SK-N-SH treated with all-trans-retinoic acid at 6 μM for 48 hours (cell line): ENCODE measurements around the gene VRK3.

Experiments
- ATAC-seq: fragments of 200-7000 bp; cut with Tn5 transposase; 3 replicates; pipeline ENCODE4 v1.9.1; 2020; ENCODE audit warnings: mild to moderate bottlenecking, moderate library complexity
- ARNTL ChIP-seq: fragments of 450-650 bp; formaldehyde crosslinking; IDR thresholded peaks from 2 replicates; pipeline ENCODE4 v1.5.0; 2020; ENCODE audit warnings: low read depth, mild to moderate bottlenecking, moderate library complexity, borderline replicate concordance
- BACH2 ChIP-seq: fragments of 250-450 bp; sonication (Bioruptor Pico); IDR thresholded peaks from 2 replicates; pipeline ENCODE4 v1.9.0; 2021; ENCODE audit warnings: mild to moderate bottlenecking, borderline replicate concordance
- CSDC2 ChIP-seq: fragments of 250-450 bp; sonication (Bioruptor Pico); IDR thresholded peaks from 2 replicates; pipeline ENCODE4 v1.5.0; 2020; ENCODE audit warnings: mild to moderate bottlenecking, moderate library complexity
- ESRRG ChIP-seq: fragments of 250-450 bp; sonication (Bioruptor Pico); IDR thresholded peaks from 2 replicates; pipeline ENCODE4 v1.6.1; 2021; ENCODE audit warnings: mild to moderate bottlenecking
- GLIS3 ChIP-seq: fragments of 250-450 bp; sonication (Bioruptor Pico); IDR thresholded peaks from 2 replicates; pipeline ENCODE4 v1.5.0; 2020; ENCODE audit warnings: mild to moderate bottlenecking, moderate library complexity
- ISL1 ChIP-seq: fragments of 250-450 bp; sonication (Bioruptor Pico); IDR thresholded peaks from 2 replicates; pipeline ENCODE4 v2.1.2; 2022; ENCODE audit warnings: mild to moderate bottlenecking, moderate library complexity
- OSR1 ChIP-seq: fragments of 250-450 bp; sonication (Bioruptor Pico); IDR thresholded peaks from 2 replicates; pipeline ENCODE4 v1.8.0; 2022; ENCODE audit warnings: moderate library complexity, mild to moderate bottlenecking, inconsistent platforms
- PPARA ChIP-seq: fragments of 250-450 bp; sonication (Bioruptor Pico); IDR thresholded peaks from 2 replicates; pipeline ENCODE4 v1.5.0; 2020; ENCODE audit warnings: mild to moderate bottlenecking, borderline replicate concordance
- RARB ChIP-seq: fragments of 250-450 bp; sonication (Bioruptor Pico); IDR thresholded peaks from 2 replicates; pipeline ENCODE4 v1.8.0; 2021; ENCODE audit warnings: mild to moderate bottlenecking, moderate library complexity
- SNAI2 ChIP-seq: fragments of 250-450 bp; sonication (Bioruptor Pico); IDR thresholded peaks from 2 replicates; pipeline ENCODE4 v1.5.0; 2020; ENCODE audit warnings: mild to moderate bottlenecking, moderate library complexity
- TCF4 ChIP-seq: fragments of 250-450 bp; sonication (Bioruptor Pico); IDR thresholded peaks from 2 replicates; pipeline ENCODE4 v1.8.0; 2021; ENCODE audit warnings: mild to moderate bottlenecking, moderate library complexity, borderline replicate concordance
- TOX ChIP-seq: fragments of 250-450 bp; sonication (Bioruptor Pico); IDR thresholded peaks from 2 replicates; pipeline ENCODE4 v1.8.0; 2021; ENCODE audit warnings: mild to moderate bottlenecking, moderate library complexity, borderline replicate concordance
- ZC3H10 ChIP-seq: fragments of 250-450 bp; sonication (Bioruptor Pico); IDR thresholded peaks from 2 replicates; pipeline ENCODE4 v1.5.1; 2021; ENCODE audit warnings: mild to moderate bottlenecking, moderate library complexity
- ZFP3 ChIP-seq: fragments of 250-450 bp; sonication (Bioruptor Pico); IDR thresholded peaks from 2 replicates; pipeline ENCODE4 v1.5.0; 2020; ENCODE audit warnings: mild to moderate bottlenecking, moderate library complexity
- ZFP30 ChIP-seq: fragments of 450-650 bp; formaldehyde crosslinking; IDR thresholded peaks from 2 replicates; pipeline ENCODE4 v1.5.0; 2022; ENCODE audit warnings: mild to moderate bottlenecking, moderate library complexity
- ZNF565 ChIP-seq: fragments of 450-650 bp; formaldehyde crosslinking; conservative IDR thresholded peaks from 2 replicates; pipeline ENCODE4 v1.5.0; 2020; ENCODE audit warnings: low read depth, mild to moderate bottlenecking, moderate library complexity
- ZNF70 ChIP-seq: fragments of 450-650 bp; formaldehyde crosslinking; IDR thresholded peaks from 2 replicates; pipeline ENCODE4 v1.5.0; 2020; ENCODE audit warnings: mild to moderate bottlenecking, moderate library complexity
- ZNF8 ChIP-seq: fragments of 450-650 bp; formaldehyde crosslinking; IDR thresholded peaks from 2 replicates; pipeline ENCODE4 v1.5.0; 2020; ENCODE audit warnings: mild to moderate bottlenecking, moderate library complexity
- TF ChIP-seq, protein P1 (sequence below): fragments of 250-450 bp; sonication (Bioruptor Pico); IDR thresholded peaks from 2 replicates; pipeline ENCODE4 v1.5.0; 2020; ENCODE audit warnings: mild to moderate bottlenecking, moderate library complexity
- TF ChIP-seq, protein P2 (sequence below): fragments of 250-450 bp; sonication (Bioruptor Pico); IDR thresholded peaks from 2 replicates; pipeline ENCODE4 v1.8.0; 2021; ENCODE audit warnings: low read depth, mild to moderate bottlenecking, moderate library complexity, borderline replicate concordance
- TF ChIP-seq, protein P3 (sequence below): fragments of 250-450 bp; sonication (Bioruptor Pico); IDR thresholded peaks from 2 replicates; pipeline ENCODE4 v1.5.1; 2020; ENCODE audit warnings: low read depth, mild to moderate bottlenecking, moderate library complexity
- TF ChIP-seq, protein P4 (sequence below): fragments of 250-450 bp; sonication (Bioruptor Pico); IDR thresholded peaks from 2 replicates; pipeline ENCODE4 v1.8.0; 2020; ENCODE audit warnings: mild to moderate bottlenecking, moderate library complexity, borderline replicate concordance

Gene VRK3

DNA sequence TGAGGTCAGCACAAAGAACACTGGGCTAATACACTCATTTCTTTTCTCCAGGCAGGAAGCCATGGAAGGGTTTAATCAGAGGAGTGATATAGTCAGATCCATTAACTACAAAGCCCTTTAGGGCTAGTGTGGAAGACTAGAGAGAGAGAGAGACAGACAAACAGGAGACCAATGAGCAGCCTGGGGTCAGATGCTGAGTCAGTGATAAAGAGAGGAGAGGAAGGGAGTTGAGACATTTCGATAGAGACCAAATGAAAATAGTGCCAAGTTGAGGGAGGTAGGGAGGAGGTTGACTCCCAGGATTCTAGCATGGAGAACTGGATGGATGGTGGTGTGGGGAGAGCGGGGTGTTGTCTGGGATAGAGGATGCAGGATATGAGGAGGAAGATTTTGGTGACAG lies 18.8 kb upstream of the VRK3 start:
- no peak for ATAC-seq
- TF ChIP-seq GLIS3 (CRISPR knock-in tag) (no peak), SNAI2 (CRISPR knock-in tag) (no peak), TOX (CRISPR knock-in tag) (no peak), CSDC2 (CRISPR knock-in tag) (no peak), BACH2 (CRISPR knock-in tag) (no peak), TCF4 (CRISPR knock-in tag) (no peak), PPARA (CRISPR knock-in tag) (no peak), ZFP30 (CRISPR knock-in tag) (no peak), RARB (CRISPR knock-in tag) (no peak), ZNF8 (no peak), ZFP3 (CRISPR knock-in tag) (no peak), ARNTL (no peak), ZC3H10 (CRISPR knock-in tag) (no peak), OSR1 (CRISPR knock-in tag) (no peak)
- TF ChIP-seq, protein P1, sequence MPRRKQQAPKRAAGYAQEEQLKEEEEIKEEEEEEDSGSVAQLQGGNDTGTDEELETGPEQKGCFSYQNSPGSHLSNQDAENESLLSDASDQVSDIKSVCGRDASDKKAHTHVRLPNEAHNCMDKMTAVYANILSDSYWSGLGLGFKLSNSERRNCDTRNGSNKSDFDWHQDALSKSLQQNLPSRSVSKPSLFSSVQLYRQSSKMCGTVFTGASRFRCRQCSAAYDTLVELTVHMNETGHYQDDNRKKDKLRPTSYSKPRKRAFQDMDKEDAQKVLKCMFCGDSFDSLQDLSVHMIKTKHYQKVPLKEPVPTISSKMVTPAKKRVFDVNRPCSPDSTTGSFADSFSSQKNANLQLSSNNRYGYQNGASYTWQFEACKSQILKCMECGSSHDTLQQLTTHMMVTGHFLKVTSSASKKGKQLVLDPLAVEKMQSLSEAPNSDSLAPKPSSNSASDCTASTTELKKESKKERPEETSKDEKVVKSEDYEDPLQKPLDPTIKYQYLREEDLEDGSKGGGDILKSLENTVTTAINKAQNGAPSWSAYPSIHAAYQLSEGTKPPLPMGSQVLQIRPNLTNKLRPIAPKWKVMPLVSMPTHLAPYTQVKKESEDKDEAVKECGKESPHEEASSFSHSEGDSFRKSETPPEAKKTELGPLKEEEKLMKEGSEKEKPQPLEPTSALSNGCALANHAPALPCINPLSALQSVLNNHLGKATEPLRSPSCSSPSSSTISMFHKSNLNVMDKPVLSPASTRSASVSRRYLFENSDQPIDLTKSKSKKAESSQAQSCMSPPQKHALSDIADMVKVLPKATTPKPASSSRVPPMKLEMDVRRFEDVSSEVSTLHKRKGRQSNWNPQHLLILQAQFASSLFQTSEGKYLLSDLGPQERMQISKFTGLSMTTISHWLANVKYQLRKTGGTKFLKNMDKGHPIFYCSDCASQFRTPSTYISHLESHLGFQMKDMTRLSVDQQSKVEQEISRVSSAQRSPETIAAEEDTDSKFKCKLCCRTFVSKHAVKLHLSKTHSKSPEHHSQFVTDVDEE, result no peak
- TF ChIP-seq, protein P2, sequence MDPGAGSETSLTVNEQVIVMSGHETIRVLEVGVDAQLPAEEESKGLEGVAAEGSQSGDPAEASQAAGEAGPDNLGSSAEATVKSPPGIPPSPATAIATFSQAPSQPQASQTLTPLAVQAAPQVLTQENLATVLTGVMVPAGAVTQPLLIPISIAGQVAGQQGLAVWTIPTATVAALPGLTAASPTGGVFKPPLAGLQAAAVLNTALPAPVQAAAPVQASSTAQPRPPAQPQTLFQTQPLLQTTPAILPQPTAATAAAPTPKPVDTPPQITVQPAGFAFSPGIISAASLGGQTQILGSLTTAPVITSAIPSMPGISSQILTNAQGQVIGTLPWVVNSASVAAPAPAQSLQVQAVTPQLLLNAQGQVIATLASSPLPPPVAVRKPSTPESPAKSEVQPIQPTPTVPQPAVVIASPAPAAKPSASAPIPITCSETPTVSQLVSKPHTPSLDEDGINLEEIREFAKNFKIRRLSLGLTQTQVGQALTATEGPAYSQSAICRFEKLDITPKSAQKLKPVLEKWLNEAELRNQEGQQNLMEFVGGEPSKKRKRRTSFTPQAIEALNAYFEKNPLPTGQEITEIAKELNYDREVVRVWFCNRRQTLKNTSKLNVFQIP (CRISPR knock-in tag), result no peak

DNA sequence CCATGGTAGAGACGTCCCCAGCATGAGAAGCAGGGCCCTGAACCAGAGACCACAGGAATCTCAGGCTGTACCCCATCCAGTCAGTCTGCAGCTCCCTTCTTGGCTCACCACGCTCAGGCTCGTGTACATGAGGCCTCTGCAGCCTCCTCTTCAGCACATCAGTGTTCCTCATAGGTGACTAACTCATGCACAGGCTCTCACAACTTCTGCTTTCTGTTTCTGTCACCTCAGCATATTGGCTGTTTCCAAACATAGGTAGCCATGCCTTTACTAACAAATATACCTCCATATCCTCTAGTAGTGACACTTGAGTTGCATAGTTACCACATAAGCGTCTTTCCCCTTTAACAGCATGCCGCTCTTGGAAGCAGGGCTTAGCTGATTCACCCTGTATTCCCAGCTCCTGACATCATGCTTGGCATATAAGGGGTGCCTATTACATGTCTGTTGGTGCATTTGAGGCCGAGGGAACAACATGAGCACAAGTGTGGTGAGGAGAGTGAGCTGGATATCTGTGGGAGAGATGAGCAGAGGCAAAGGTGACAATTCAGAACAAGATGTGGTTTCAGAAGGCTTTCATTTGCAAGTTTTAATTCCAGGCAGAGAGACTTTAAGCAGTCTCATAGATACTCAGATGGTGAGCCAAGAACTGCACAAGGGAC lies 17.3 kb upstream of the VRK3 start:
- no peak for ATAC-seq
- no peak for TF ChIP-seq ZC3H10 (CRISPR knock-in tag)
- TF ChIP-seq ZNF8, result no peak
- TF ChIP-seq PPARA (CRISPR knock-in tag), result no peak
- no peak for TF ChIP-seq ISL1 (CRISPR knock-in tag)
- no peak for TF ChIP-seq SNAI2 (CRISPR knock-in tag)
- no peak for TF ChIP-seq ZNF70 (CRISPR knock-in tag)
- no peak for TF ChIP-seq GLIS3 (CRISPR knock-in tag)
- no peak for TF ChIP-seq ESRRG (CRISPR knock-in tag)
- TF ChIP-seq ARNTL, result no peak
- no peak for TF ChIP-seq BACH2 (CRISPR knock-in tag)
- TF ChIP-seq TOX (CRISPR knock-in tag), result no peak
- TF ChIP-seq, protein P3, sequence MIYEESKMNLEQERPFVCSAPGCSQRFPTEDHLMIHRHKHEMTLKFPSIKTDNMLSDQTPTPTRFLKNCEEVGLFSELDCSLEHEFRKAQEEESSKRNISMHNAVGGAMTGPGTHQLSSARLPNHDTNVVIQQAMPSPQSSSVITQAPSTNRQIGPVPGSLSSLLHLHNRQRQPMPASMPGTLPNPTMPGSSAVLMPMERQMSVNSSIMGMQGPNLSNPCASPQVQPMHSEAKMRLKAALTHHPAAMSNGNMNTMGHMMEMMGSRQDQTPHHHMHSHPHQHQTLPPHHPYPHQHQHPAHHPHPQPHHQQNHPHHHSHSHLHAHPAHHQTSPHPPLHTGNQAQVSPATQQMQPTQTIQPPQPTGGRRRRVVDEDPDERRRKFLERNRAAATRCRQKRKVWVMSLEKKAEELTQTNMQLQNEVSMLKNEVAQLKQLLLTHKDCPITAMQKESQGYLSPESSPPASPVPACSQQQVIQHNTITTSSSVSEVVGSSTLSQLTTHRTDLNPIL, result no peak
- TF ChIP-seq, protein P4, sequence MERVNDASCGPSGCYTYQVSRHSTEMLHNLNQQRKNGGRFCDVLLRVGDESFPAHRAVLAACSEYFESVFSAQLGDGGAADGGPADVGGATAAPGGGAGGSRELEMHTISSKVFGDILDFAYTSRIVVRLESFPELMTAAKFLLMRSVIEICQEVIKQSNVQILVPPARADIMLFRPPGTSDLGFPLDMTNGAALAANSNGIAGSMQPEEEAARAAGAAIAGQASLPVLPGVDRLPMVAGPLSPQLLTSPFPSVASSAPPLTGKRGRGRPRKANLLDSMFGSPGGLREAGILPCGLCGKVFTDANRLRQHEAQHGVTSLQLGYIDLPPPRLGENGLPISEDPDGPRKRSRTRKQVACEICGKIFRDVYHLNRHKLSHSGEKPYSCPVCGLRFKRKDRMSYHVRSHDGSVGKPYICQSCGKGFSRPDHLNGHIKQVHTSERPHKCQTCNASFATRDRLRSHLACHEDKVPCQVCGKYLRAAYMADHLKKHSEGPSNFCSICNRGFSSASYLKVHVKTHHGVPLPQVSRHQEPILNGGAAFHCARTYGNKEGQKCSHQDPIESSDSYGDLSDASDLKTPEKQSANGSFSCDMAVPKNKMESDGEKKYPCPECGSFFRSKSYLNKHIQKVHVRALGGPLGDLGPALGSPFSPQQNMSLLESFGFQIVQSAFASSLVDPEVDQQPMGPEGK (CRISPR knock-in tag), result no peak
- no peak for TF ChIP-seq OSR1 (CRISPR knock-in tag)
- TF ChIP-seq CSDC2 (CRISPR knock-in tag), result no peak
- TF ChIP-seq ZFP30 (CRISPR knock-in tag), result no peak
- TF ChIP-seq ZNF565 (CRISPR knock-in tag), result no peak
- no peak for TF ChIP-seq ZFP3 (CRISPR knock-in tag)
- no peak for TF ChIP-seq TCF4 (CRISPR knock-in tag)

DNA sequence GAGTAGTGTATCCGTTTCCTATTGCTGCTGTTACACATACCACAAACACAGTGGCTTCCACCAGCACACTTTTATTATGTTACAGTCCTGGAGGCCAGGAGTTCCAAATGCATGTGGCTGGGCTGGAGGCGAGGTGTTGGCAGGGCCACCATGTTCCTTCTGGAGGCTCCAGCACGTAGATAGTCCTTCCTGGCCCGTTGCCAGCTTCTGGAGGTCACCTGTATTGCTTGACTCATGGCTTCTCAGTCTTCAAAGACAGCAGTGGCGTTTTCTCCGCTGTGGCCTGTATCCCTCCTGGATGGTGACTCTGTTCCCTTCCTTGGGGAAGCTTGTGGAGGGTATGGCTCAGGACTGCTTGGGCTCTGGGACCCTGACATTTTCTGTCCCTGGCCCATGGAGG lies 15.8 kb upstream of the VRK3 start:
- no peak for ATAC-seq
- TF ChIP-seq, protein P4 (CRISPR knock-in tag), result no peak
- TF ChIP-seq, protein P1, result no peak
- TF ChIP-seq ZNF70 (CRISPR knock-in tag) (no peak), PPARA (CRISPR knock-in tag) (no peak), ZNF8 (no peak), ESRRG (CRISPR knock-in tag) (no peak), ZC3H10 (CRISPR knock-in tag) (no peak), ISL1 (CRISPR knock-in tag) (no peak), BACH2 (CRISPR knock-in tag) (no peak), ZFP30 (CRISPR knock-in tag) (no peak), ZFP3 (CRISPR knock-in tag) (no peak)
